HCT116 (cell line): ENCODE data around the gene NTRK3. TPM values are rescaled to one million over a fixed set of nuclear protein-coding genes. Genes with fewer than 3 reads are reported as not detected.

Experiments used
- ATAC-seq: fragments of 200-7000 bp; cut with Tn5 transposase; 2 replicates; pipeline ENCODE4 v1.9.1; 2020; ENCODE audit warnings: mild to moderate bottlenecking, moderate library complexity
- BruUV-seq: library from RNA; stranded (reverse); fragments of 400-500 nt; replicated peaks from 2 replicates; lab custom pipeline; 2021; lab: Mats Ljungman, UMichigan
- CTCF ChIA-PET: fragments of 300-600 bp; sonication (Branson Sonifier 250); formaldehyde crosslinking; loops from one replicate; lab custom pipeline; 2021; ENCODE audit warnings: antibody characterized with exemption; lab: Charles Lee
- POLR2A ChIA-PET: fragments of 300-600, 350-600 bp; sonication (Branson Sonifier 250); formaldehyde crosslinking; loops from one replicate; lab custom pipeline; 2021; ENCODE audit warnings: antibody characterized with exemption; lab: Charles Lee
- RAD21 ChIA-PET, 2 experiments: fragments of 300-600 bp; sonication (Branson Sonifier 250); formaldehyde crosslinking; loops; one replicate each; lab custom pipeline; 2023; ENCODE audit warnings: low total read pairs in 2 of 2; ENCODE audit not compliant: uncharacterized antibody in 2 of 2, unreplicated experiment in 2 of 2, low non-redundant PET in 1 of 2; lab: Charles Lee
- DNase-seq: peaks from one replicate; pipeline ENCODE4 v3.0.0-alpha.2; 2010; ENCODE audit warnings: low read depth, low spot score
- H2AFZ ChIP-seq: fragments of 200-600 bp; shearing (Covaris generic), sonication (generic); 2 replicates; pipeline ENCODE4 v1.6.1; 2017; ENCODE audit warnings: low read depth, mixed run types, mixed read lengths, antibody characterized with exemption, low read length; ENCODE audit not compliant: poor library complexity, severe bottlenecking
- H3K27ac ChIP-seq: 2 replicates; pipeline ENCODE4 v1.5.1; 2012; ENCODE audit warnings: low read depth, low read length
- H3K27me3 ChIP-seq: fragments of 200-600 bp; sonication (generic); 2 replicates; pipeline ENCODE4 v1.6.1; 2016; ENCODE audit warnings: mixed run types, low read length, mixed read lengths; ENCODE audit not compliant: insufficient read depth
- H3K36me3 ChIP-seq, 2 experiments: fragments of 200-500 bp in 1 of 2; fragments of 200-600 bp in 1 of 2; sonication (Bioruptor generic) in 1 of 2; sonication (generic) in 1 of 2; 2 replicates each; pipeline versions ENCODE4 v1.5.1 to v1.6.1; 2014 to 2016; ENCODE audit warnings: low read length in 2 of 2, inconsistent platforms in 1 of 2, mixed read lengths in 1 of 2, mixed run types in 1 of 2; ENCODE audit not compliant: insufficient read depth in 2 of 2, control insufficient read depth in 1 of 2
- H3K4me1 ChIP-seq, 2 experiments: fragments of 200-600 bp in 1 of 2; sonication (generic) in 1 of 2; 2 replicates each; pipeline versions ENCODE4 v1.5.1 to v1.6.1; 2012 to 2017; ENCODE audit warnings: low read length in 2 of 2, inconsistent platforms in 1 of 2, mild to moderate bottlenecking in 1 of 2, mixed read lengths in 1 of 2, mixed run types in 1 of 2, moderate library complexity in 1 of 2; ENCODE audit not compliant: insufficient read depth in 2 of 2, control insufficient read depth in 1 of 2
- H3K4me2 ChIP-seq: fragments of 200-600 bp; sonication (generic); 2 replicates; pipeline ENCODE4 v1.6.1; 2017; ENCODE audit warnings: mixed run types, low read length, mixed read lengths
- H3K4me3 ChIP-seq, 2 experiments: fragments of 200-600 bp in 1 of 2; sonication (generic) in 1 of 2; replicated peaks in 1 of 2; 2 replicates each; pipeline ENCODE4 v1.5.1; 2011 to 2016; ENCODE audit warnings: low read length in 2 of 2, control low read depth in 1 of 2, low read depth in 1 of 2, mild to moderate bottlenecking in 1 of 2, mixed read lengths in 1 of 2, mixed run types in 1 of 2
- H3K79me2 ChIP-seq: fragments of 200-600 bp; sonication (generic); 2 replicates; pipeline ENCODE4 v1.6.1; 2017; ENCODE audit warnings: mild to moderate bottlenecking, mixed run types, low read length, moderate library complexity, mixed read lengths; ENCODE audit not compliant: insufficient read depth
- H3K9ac ChIP-seq: fragments of 200-600 bp; sonication (generic); 2 replicates; pipeline ENCODE4 v1.6.1; 2016; ENCODE audit warnings: low read length, mixed read lengths
- H3K9me2 ChIP-seq: fragments of 200-600 bp; sonication (generic), shearing (Covaris generic); 2 replicates; pipeline ENCODE4 v1.6.1; 2017; ENCODE audit warnings: mixed run types, mild to moderate bottlenecking, moderate library complexity; ENCODE audit not compliant: insufficient read depth
- H3K9me3 ChIP-seq, 2 experiments: fragments of 200-500 bp in 1 of 2; fragments of 200-600 bp in 1 of 2; sonication (Bioruptor generic) in 1 of 2; sonication (generic) in 1 of 2; 2 replicates each; pipeline ENCODE4 v1.6.1; 2014 to 2017; ENCODE audit warnings: low read length in 2 of 2, mixed read lengths in 2 of 2, inconsistent platforms in 1 of 2, low read depth in 1 of 2, mild to moderate bottlenecking in 1 of 2, mixed run types in 1 of 2, moderate library complexity in 1 of 2; ENCODE audit not compliant: control insufficient read depth in 1 of 2, insufficient read depth in 1 of 2
- H4K20me1 ChIP-seq: fragments of 200-600 bp; sonication (generic), shearing (Covaris generic); 2 replicates; pipeline ENCODE4 v1.6.1; 2017; ENCODE audit warnings: mixed run types, mild to moderate bottlenecking, moderate library complexity; ENCODE audit not compliant: insufficient read depth
- EGR1 ChIP-seq: IDR thresholded peaks from 2 replicates; pipeline ENCODE4 v1.6.1; 2012; ENCODE audit warnings: low read depth
- ELF1 ChIP-seq: IDR thresholded peaks from 2 replicates; pipeline ENCODE4 v1.6.1; 2012; ENCODE audit warnings: low read depth, borderline replicate concordance
- FOSL1 ChIP-seq: IDR thresholded peaks from 2 replicates; pipeline ENCODE4 v1.6.1; 2012; ENCODE audit warnings: low read depth
- JUND ChIP-seq: IDR thresholded peaks from 2 replicates; pipeline ENCODE4 v1.6.1; 2012
- RAD21 ChIP-seq: IDR thresholded peaks from 2 replicates; pipeline ENCODE4 v1.6.1; 2012; ENCODE audit warnings: low read depth, mild to moderate bottlenecking
- SRF ChIP-seq: IDR thresholded peaks from 2 replicates; pipeline ENCODE4 v1.6.1; 2012; ENCODE audit warnings: low read depth
- TCF7L2 ChIP-seq: IDR thresholded peaks from 2 replicates; pipeline ENCODE4 v1.7.0; 2011; ENCODE audit warnings: borderline replicate concordance, inconsistent platforms; ENCODE audit not compliant: insufficient read depth, insufficient read length; ENCODE audit errors: extremely low read depth
- YY1 ChIP-seq: IDR thresholded peaks from 2 replicates; pipeline ENCODE4 v1.6.1; 2011; ENCODE audit warnings: low read length, low read depth, moderate library complexity, mild to moderate bottlenecking; ENCODE audit not compliant: insufficient replicate concordance; ENCODE audit errors: extremely low read depth
- ZFX ChIP-seq: fragments of 450-650 bp; IDR thresholded peaks from 2 replicates; pipeline ENCODE4 v1.6.1; 2017
- ZNF274 ChIP-seq: fragments of 200-500 bp; sonication (Bioruptor generic); IDR thresholded peaks from 2 replicates; pipeline ENCODE4 v1.6.1; 2014; ENCODE audit warnings: mild to moderate bottlenecking, low read depth, low read length, inconsistent platforms
- intact Hi-C: fragments of 100-400 bp; cut with micrococcal nuclease; formaldehyde crosslinking; loops from 2 replicates; pipeline ENCODE4 v1.10.0; 2022
- total RNA-seq: library from RNA; stranded (reverse); gene quantifications from one replicate; pipeline ENCODE4 v1.2.1, GENCODE V29; 2021; ENCODE audit not compliant: unreplicated experiment
- TF ChIP-seq, protein P1 (sequence below): IDR thresholded peaks from 2 replicates; pipeline ENCODE4 v1.6.1; 2012
- TF ChIP-seq, protein P2 (sequence below): IDR thresholded peaks from 2 replicates; pipeline ENCODE4 v1.6.1; 2012

The NTRK3 gene
- total RNA-seq, 1 experiment from 2014 or later, result not detected

GRCh38 chr15:88257311-88258092, 963 bp upstream of the NTRK3 start:
- RAD21 ChIA-PET, result no interaction called here
- DNase-seq, result no peak
- no peak for TF ChIP-seq JUND
- TF ChIP-seq, protein P1, sequence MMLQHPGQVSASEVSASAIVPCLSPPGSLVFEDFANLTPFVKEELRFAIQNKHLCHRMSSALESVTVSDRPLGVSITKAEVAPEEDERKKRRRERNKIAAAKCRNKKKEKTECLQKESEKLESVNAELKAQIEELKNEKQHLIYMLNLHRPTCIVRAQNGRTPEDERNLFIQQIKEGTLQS, result no peak
- TF ChIP-seq ELF1, result no peak
- TF ChIP-seq, protein P2, sequence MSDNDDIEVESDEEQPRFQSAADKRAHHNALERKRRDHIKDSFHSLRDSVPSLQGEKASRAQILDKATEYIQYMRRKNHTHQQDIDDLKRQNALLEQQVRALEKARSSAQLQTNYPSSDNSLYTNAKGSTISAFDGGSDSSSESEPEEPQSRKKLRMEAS, result no peak
- no peak for TF ChIP-seq RAD21
- no peak for TF ChIP-seq ZFX
- TF ChIP-seq SRF, result no peak
- no peak for TF ChIP-seq TCF7L2
- no peak for TF ChIP-seq EGR1
- no peak for TF ChIP-seq YY1
- no peak for TF ChIP-seq FOSL1
- TF ChIP-seq ZNF274, result no peak
- no peaks in the 10 kb centered on the region for H3K9me2 ChIP-seq
- no peaks in the 10 kb centered on the region for H3K9me3 ChIP-seq
- H3K4me3 ChIP-seq, result no peak overlapping the region
- POLR2A ChIA-PET, result no interaction called here
- H3K27me3 ChIP-seq, result 0 out of 2 replicates have a peak, but pooled peaks cover 3% of the 10 kb centered on the region
- no peaks in the 10 kb centered on the region for H4K20me1 ChIP-seq
- H3K9ac ChIP-seq, result no peak overlapping the region
- no peak overlapping the region for H2AFZ ChIP-seq
- no peak overlapping the region for H3K27ac ChIP-seq
- H3K79me2 ChIP-seq, result no peaks in the 10 kb centered on the region
- H3K4me2 ChIP-seq, result no peak overlapping the region
- CTCF ChIA-PET, result no interaction called here
- no peaks in the 10 kb centered on the region for H3K4me1 ChIP-seq
- BruUV-seq, result no TSS peak
- ATAC-seq, result no peak
- no peaks in the 10 kb centered on the region for H3K36me3 ChIP-seq
- intact Hi-C loops, result no loop called here
